WI38 (cell line): Measurements from ENCODE around the gene POP4.

ENCODE experiments used
- H3K4me3 ChIP-seq: 2 replicates; pipeline ENCODE4 v1.5.1; 2011; ENCODE audit warnings: low read depth, mild to moderate bottlenecking, control low read depth, low read length
- TF ChIP-seq, protein P1 (sequence below): IDR thresholded peaks from 2 replicates; pipeline ENCODE4 v1.5.1; 2012; ENCODE audit warnings: low read depth, mild to moderate bottlenecking, control low read depth, low read length

Gene POP4

DNA sequence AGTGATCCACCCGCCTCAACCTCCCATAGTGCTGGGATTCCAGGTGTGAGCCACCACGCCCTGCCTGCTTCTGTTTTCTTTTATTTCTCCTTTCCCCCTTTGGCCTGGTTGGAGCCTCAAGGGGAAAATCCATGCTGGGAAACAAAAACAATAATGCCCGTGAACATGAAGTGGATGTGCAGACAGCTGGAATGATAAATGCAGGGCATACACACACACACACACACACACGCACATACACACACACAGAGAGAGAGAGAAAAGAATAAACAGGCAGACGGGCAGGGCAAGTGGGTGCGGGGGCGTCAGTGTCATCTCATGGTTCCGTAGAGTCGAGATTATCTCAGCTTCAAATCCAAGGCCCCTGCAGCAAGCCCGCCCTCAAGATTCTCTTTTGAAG, 54.8 kb downstream of the POP4 start:
- H3K4me3 ChIP-seq = no peak overlapping the region
- TF ChIP-seq, protein P1, sequence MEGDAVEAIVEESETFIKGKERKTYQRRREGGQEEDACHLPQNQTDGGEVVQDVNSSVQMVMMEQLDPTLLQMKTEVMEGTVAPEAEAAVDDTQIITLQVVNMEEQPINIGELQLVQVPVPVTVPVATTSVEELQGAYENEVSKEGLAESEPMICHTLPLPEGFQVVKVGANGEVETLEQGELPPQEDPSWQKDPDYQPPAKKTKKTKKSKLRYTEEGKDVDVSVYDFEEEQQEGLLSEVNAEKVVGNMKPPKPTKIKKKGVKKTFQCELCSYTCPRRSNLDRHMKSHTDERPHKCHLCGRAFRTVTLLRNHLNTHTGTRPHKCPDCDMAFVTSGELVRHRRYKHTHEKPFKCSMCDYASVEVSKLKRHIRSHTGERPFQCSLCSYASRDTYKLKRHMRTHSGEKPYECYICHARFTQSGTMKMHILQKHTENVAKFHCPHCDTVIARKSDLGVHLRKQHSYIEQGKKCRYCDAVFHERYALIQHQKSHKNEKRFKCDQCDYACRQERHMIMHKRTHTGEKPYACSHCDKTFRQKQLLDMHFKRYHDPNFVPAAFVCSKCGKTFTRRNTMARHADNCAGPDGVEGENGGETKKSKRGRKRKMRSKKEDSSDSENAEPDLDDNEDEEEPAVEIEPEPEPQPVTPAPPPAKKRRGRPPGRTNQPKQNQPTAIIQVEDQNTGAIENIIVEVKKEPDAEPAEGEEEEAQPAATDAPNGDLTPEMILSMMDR = no peak

DNA sequence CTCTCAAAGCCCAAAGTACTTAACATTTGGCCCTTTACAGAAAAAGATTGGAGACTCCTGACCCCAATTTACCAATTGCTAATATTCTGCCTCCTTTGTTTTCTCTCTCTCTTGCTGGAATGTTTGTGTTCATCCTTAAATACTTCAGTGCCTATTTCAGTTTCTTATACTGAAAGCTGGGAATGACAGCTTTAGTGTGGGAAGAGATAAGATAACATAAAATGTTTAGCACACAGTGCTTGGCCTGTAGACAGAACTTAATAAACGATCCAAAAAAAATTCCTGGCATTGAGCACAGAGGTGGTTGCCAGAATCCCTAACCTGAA, 56.2 kb downstream of the POP4 start:
- TF ChIP-seq, protein P1 = no peak
- H3K4me3 ChIP-seq = peak overlapping the region; percentile 51

DNA sequence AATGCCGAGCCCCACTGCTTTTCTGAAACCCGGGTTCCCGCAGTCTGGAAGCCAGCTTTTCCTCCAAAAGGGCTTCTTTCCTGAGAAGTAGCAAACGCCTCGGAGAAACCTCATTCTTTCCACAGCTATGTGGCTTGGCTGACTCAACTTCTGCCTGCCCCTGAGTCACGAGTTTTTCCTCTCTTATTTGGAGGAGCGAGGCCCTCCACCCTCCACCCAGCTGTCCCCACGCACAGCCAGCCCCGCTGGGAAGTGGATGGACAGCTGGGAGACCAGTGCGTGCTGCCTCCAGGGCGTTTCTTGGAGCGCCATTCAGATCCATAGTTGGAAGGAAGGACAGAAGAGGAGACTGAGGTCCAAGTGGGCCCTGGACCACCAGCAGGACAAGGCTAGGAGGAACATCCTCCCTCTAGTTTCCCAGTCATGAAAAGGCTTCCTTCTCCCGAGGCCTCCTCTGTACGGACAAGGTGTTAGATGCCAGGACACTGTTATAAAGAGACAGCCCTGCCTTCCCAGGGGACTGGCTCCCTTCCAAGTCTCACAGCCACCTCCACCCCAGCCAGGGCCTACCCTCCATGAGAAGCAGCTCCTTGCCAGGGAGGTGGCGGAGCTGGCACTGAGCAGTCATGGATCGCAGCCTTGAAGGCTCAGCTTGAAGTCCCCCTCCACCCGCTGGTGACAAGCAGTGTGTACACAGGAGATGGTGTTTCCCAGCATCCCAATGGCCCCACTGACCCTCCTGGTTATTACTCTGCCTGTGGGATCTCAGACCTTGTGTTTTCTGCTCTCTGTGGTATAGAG, 56.7 kb downstream of the POP4 start:
- TF ChIP-seq, protein P1 = no peak

DNA sequence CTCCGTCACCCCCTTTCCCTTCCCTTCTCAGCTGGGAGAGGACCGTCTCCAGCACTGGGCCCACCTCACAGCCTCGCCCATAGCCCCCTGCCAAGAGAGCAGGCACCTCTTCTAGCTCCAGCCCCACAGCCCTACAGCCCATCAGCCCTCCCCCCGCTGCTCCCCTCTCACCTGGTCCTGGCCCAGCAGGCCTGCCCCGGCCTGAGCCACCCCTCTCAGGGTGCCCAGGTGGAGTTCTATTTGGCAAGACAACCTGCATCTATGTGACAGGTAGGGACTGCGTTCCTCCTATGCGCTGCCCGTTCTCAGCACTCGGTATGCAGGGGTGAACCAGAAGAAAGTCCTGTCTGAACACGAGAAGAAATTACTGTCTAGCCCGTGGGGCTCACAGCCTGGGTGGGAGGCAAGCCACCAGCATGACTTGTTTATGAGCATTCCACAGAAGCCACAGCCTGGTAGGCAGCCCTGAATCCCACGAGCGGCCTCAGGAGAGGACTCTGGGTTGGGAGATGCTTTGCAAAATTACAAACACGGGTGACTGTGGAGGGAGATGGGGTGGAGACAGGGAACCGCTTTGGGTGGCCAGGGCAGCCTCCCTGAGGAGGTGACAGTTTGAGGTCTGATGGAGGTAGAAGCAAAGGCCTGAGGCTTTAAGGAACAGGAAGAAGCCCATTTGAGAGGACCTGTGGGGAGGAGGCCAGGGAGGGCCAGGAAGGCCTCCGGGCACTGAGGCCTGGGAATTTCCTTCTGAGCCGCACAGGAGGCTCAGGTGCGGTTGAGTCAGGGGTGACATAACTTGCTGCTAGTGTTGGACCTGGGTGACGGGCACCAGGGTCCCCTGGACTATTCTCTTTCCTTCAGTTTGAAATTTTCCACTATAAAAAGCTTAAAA, 58.0 kb downstream of the POP4 start:
- TF ChIP-seq, protein P1 = no peak
- no peak overlapping the region for H3K4me3 ChIP-seq

More for the DNA sequence above, 56.7 kb downstream of the POP4 start:
- peak overlapping the region; percentile 51 for H3K4me3 ChIP-seq

DNA sequence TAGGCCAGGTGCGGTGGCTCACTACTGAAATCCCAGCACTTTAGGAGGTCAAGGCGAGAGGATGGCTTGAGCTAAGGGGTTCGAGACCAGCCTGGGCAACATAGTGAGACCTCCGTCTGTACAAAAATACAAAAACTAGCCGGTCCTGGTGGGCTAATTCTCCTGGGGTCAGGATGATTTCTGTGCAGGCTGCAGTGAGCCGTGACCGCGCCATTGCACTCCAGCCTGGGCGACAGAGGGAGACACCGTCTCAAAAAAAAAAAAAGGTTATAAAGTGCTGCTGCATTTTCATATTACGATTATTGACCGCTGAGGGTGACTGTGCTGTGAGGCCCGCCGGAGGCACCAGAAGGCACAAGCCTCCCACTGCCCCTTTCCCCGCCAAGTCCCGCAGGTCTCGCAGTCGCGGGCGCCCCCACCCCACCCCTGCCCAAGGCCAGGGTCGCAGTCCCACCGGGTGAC, 58.7 kb downstream of the POP4 start:
- H3K4me3 ChIP-seq = peak overlapping the region; percentile 82
- TF ChIP-seq, protein P1 = no peak

DNA sequence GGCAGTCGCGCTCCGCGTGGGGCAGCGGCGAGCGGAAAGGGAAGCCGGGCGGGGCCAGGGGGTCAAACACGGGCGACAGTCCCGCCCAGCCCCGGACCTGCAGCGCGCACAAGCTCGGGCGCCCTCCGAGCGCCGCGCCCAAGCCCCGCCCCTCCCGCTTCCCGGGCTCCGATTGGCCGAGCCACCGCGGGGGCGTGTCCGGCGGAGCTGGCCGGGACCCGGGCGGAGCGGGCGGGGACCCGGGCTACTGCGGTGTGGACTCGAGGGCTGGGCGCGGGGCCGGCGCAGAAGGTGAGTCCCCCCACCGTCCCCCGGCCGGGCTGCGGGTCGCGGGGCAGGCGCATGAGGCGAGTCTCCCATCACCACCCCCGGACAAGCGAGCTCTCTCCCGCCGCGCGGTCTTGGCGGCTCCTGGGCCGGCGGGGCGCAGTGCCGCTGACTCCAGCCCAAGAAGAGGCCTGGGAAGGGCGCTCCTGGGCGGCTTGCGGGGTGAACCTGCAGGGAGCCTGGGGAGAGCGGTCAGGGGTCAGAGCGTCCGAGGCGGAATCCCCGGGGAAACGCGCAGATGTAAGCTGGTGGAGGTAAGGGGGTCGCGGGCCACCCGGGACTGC, 59.2 kb downstream of the POP4 start, which contains the start of gene PLEKHF1:
PLEKHF1 (plus strand) TSS at position 247 of the 611 bp plus-strand sequence. CDS start 8,379 bp downstream, outside the sequence.
- peak within 1 kb of the TSS; percentile 82 for H3K4me3 ChIP-seq
- TF ChIP-seq, protein P1 = no peak
